ENCODE data around the gene CYP27A1. TPM values are rescaled to one million over a fixed set of nuclear protein-coding genes. Genes with fewer than 3 reads are reported as not detected.
"Not testable (repeated sequence)": the region's sequence is repeated elsewhere in the genome, so short reads cannot be mapped to it uniquely, and the experiment has no call there.

Gene CYP27A1
- total RNA-seq, 3 donors from 2014 or later = 0.14 to 0.26 (median 0.15) TPM

DNA sequence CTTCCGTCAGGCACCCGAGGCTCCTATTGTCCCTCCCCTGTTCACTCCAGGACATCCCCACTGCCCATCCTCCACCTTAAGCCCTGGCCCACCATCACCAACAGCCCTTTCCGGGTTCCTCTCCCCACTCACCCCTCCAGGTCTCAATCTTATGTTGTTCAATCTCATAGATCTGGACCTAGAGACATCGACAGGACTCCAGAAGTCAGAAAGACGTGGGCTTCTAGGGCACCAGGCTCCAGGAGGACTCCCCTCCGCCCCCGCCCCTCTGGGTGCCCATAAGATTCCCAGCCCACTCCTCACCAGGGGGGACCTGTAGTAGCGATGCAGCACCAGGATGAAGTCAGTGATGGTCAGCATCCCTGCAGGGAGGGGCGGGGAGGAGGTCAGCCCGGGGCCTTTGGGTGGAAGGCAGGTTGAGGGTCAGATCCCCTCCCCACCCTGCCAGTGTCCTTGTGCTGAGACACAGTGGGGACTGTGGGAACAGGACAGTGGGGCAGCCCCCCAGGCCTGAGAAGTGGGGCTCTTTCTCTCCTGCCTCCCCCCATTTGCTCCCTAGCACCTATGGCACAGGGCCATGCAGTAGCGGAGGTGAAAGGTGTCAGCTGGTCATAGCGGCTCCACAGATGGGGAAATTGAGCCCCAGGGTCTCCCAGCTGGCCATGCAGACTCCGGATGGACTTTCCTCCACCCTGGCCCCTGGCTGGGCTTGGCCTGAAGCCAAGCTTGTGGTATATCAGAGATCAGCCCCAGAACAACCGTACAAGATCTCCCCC, 45.9 kb downstream of the CYP27A1 start:
- H3K9me3 Mint-ChIP-seq = no peaks in the 10 kb centered on the region
- peaks cover 27% of the 10 kb centered on the region for H3K27me3 Mint-ChIP-seq (ENCODE audit: low read depth)
- no peak overlapping the region for H3K4me3 Mint-ChIP-seq
- H3K4me1 Mint-ChIP-seq (ENCODE audit: low read depth) = no peaks in the 10 kb centered on the region
- ATAC-seq (no peak), DNase-seq (no peak)
- no peaks in the 10 kb centered on the region for H3K36me3 Mint-ChIP-seq (ENCODE audit: insufficient read depth)

DNA sequence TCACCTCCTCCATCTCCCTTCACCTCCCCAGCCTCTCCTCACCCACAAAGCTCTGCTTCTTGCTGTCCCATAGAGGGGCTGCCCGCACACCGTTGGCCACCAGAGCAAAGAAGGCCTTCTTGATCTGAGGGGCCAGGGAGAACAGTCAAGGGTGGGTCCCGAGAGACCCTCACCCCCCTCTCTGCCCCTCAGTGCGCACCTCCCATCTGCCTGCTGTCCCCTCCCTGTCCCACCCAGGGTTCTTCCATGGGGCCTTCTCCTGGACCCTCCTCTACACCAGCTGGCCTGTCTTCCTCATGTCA, 46.5 kb downstream of the CYP27A1 start:
- H3K27me3 Mint-ChIP-seq (ENCODE audit: low read depth) = peaks cover 27% of the 10 kb centered on the region
- H3K4me3 Mint-ChIP-seq = no peak overlapping the region

DNA sequence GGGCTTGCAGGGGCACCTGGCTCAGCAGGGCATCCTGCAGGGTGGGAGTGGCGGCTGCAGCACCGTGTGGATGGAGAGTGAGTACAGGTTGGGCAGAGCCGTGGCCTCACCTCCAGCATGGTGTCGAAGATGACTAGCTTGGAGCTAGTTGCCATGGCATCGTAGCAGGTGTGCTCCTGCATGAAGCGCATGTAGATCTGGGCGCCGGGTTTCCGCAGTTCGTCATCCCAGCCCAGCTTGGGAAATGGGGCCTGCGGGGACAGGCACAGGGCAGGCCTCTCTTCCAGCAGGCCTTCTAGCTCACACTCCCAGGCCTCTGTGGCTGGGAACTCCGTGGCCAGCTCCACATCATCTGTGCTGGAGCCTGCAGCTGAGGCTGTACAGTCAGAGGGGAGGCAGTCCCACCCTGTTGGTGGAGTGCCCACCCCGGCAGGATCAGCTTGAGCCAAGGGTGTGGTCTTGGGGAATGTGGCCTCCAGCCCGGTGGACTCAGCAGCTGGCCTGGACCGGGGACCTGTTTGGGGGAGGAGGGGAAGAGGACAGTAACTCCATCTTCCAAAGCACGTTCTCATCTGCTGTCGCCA, 48.0 kb downstream of the CYP27A1 start:
- no peak for ATAC-seq
- no peaks in the 10 kb centered on the region for H3K4me1 Mint-ChIP-seq (ENCODE audit: low read depth)
- no peaks in the 10 kb centered on the region for H3K36me3 Mint-ChIP-seq (ENCODE audit: insufficient read depth)
- DNase-seq = no peak
- no peaks in the 10 kb centered on the region for H3K9me3 Mint-ChIP-seq
- H3K4me3 Mint-ChIP-seq = no peak overlapping the region
- peaks cover 29% of the 10 kb centered on the region for H3K27me3 Mint-ChIP-seq (ENCODE audit: low read depth)

More for the DNA sequence above, 46.5 kb downstream of the CYP27A1 start:
- H3K36me3 Mint-ChIP-seq (ENCODE audit: insufficient read depth) = no peaks in the 10 kb centered on the region
- ATAC-seq (no peak), DNase-seq (no peak)
- no peaks in the 10 kb centered on the region for H3K9me3 Mint-ChIP-seq
- H3K4me1 Mint-ChIP-seq (ENCODE audit: low read depth) = no peaks in the 10 kb centered on the region

DNA sequence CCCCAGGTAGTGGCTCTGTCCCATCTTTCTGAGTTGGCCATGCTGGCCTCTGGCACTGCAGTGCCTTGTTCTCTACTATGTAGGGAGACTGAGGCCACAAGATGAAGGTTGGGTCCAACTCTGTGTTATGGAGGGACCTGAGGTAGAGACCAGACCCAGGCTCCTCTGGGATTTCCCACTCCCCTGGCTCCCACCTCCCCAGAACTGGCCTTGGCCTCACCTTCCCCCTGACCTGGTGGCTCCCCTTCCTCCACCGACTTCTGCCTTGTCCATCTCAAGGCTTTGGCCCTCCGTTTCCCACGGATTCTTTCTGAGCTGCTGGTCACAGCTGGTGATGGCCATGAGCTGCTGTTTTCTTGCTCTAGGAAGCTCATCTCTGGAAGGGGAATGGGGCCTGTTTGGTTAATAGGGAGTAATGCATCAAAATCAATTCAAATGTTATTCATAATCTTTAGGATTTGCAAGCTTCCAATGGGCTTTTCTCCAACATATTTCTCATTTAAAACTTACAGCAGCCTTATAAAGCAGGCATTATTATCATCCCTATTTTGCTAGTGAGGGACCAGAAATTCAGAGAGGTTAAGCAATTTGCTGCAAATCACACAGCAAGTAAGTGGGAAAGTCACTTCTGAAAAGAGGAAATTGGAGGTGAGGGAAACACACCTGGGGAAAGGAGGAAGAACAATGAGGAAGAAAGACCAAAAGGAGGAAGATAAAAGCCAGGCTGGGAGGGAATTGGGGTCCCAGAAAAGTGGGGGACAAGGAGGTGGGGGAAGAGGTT, 48.8 kb downstream of the CYP27A1 start:
- H3K27me3 Mint-ChIP-seq (ENCODE audit: low read depth) = peaks cover 31% of the 10 kb centered on the region
- ATAC-seq = no peak
- no peaks in the 10 kb centered on the region for H3K4me1 Mint-ChIP-seq (ENCODE audit: low read depth)

DNA sequence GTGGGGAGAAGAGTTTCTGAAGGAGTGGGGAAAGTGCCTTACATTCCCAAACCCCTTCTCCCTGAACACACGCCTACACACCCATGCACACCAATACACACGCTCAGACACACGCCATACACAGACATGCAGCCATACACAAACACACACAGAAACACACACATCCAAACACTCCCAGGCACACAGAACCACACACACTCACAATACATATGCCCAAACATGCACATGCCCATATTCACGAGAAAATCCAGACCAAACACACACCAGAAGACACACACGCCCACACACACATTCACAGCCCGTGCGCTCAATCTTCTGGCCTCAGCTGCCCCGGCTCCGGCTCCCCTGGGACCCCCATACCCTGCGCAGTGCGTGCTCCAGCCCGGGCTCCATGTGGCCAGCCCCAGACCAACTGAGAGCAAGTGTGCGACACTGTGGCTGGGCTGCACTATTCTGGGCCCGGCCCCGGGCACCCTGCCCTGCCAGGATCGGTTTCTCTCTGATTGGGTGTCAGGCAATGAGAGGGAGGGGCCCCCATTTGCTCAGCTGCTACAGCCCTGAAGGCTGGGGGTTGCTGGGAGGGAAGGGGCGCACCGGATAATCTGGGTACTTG, 49.5 kb downstream of the CYP27A1 start, which contains the start of gene PRKAG3:
Gene PRKAG3 (minus strand): TSS at position 426 of the 613 bp plus-strand sequence.
- no peak for DNase-seq
- H3K36me3 Mint-ChIP-seq (ENCODE audit: insufficient read depth) = no peaks in the 10 kb centered on the region
- H3K27me3 Mint-ChIP-seq (ENCODE audit: low read depth) = peaks cover 31% of the 10 kb centered on the region
- no peaks in the 10 kb centered on the region for H3K4me1 Mint-ChIP-seq (ENCODE audit: low read depth)
- H3K4me3 Mint-ChIP-seq = no peak within 1 kb of the TSS
- no peaks in the 10 kb centered on the region for H3K9me3 Mint-ChIP-seq
- no peak for ATAC-seq

More for the DNA sequence above, 48.8 kb downstream of the CYP27A1 start:
- no peaks in the 10 kb centered on the region for H3K36me3 Mint-ChIP-seq (ENCODE audit: insufficient read depth)
- no peak overlapping the region for H3K4me3 Mint-ChIP-seq
- H3K9me3 Mint-ChIP-seq = no peaks in the 10 kb centered on the region
- DNase-seq = no peak

DNA sequence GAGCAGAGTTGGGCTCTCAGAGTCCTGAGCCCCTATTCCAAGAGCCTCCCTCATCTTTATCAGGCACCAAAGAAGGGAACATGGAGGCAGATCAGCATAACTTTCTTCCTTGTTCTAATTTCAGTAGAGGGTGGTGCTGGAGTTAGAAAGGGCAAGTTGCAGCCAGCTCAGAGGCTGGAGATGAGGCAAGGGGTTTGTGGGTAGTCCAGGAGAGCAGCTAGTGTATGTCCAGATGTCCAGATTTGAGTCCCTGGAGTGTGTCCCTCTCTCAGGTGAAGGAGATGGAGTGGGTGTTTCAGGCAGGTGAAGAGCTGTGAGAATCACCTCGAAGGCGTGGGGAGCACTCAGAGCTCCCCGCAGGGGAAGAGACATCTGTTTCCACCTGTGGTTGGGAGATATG, 50.1 kb downstream of the CYP27A1 start:
- Mint-ChIP-seq H3K4me3 (no peak overlapping the region), H3K9me3 (no peaks in the 10 kb centered on the region), H3K4me1 (ENCODE audit: low read depth) (no peaks in the 10 kb centered on the region), H3K27me3 (ENCODE audit: low read depth) (peaks cover 35% of the 10 kb centered on the region), H3K36me3 (ENCODE audit: insufficient read depth) (no peaks in the 10 kb centered on the region)
- DNase-seq (no peak), ATAC-seq (no peak)

DNA sequence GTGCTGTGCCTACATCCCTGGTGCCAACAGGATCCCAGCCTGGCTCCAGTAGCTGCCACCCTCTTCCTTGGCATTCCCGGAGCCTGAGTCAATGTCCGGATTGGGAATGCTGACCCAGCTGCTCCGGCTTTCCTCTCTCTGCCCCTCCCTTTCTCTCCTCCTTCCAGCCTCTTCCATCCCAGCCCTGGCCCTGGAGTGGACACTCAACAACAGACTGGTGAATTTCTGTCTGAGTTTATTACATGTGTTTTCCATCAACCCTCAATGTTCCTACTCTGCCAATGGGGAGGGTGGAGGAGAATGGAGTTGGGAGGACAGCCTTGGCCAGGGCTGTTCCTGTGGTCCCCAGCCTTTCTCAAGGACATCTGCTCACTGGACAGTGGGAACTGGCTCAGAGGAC, 50.6 kb downstream of the CYP27A1 start:
- no peak for DNase-seq
- Mint-ChIP-seq H3K4me1 (ENCODE audit: low read depth) (no peaks in the 10 kb centered on the region), H3K4me3 (no peak overlapping the region), H3K27me3 (ENCODE audit: low read depth) (peaks cover 38% of the 10 kb centered on the region), H3K36me3 (ENCODE audit: insufficient read depth) (no peaks in the 10 kb centered on the region), H3K9me3 (peaks cover 2% of the 10 kb centered on the region)
- ATAC-seq = no peak

GRCh38 chr2:218833023-218833609, 51.2 kb downstream of the CYP27A1 start:
- ATAC-seq = no peak
- peaks cover 41% of the 10 kb centered on the region for H3K27me3 Mint-ChIP-seq (ENCODE audit: low read depth)
- H3K4me3 Mint-ChIP-seq = no peak overlapping the region

GRCh38 chr2:218834685-218835084, 52.7 kb downstream of the CYP27A1 start:
- ATAC-seq (no peak), DNase-seq (no peak)
- no peak overlapping the region for H3K4me3 Mint-ChIP-seq
- no peaks in the 10 kb centered on the region for H3K4me1 Mint-ChIP-seq (ENCODE audit: low read depth)
- peaks cover 9% of the 10 kb centered on the region for H3K9me3 Mint-ChIP-seq
- H3K27me3 Mint-ChIP-seq (ENCODE audit: low read depth) = peaks cover 48% of the 10 kb centered on the region
- no peaks in the 10 kb centered on the region for H3K36me3 Mint-ChIP-seq (ENCODE audit: insufficient read depth)

More at GRCh38 chr2:218833023-218833609, 51.2 kb downstream of the CYP27A1 start:
- peaks cover 8% of the 10 kb centered on the region for H3K9me3 Mint-ChIP-seq
- no peak for DNase-seq
- H3K36me3 Mint-ChIP-seq (ENCODE audit: insufficient read depth) = no peaks in the 10 kb centered on the region
- no peaks in the 10 kb centered on the region for H3K4me1 Mint-ChIP-seq (ENCODE audit: low read depth)

DNA sequence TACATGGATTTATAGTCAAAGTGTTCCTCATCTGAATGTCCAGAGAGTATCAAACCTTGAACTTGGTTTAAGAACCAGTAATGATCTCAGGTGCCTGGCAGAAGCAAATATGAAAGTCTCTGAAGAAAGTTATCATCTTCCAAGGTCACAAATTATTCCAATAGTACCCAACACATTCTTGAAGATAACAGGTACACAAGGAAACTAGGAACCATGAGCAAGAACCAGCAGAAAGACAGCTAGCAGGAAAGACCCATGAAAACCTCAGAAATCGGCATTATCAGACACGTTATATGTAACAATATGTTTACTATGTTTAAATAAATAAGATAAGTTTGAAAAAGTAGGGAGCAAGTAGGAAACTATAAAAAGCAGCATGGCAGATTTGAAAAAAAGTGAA, 55.5 kb downstream of the CYP27A1 start:
- H3K4me3 Mint-ChIP-seq = no peak overlapping the region
- H3K27me3 Mint-ChIP-seq (ENCODE audit: low read depth) = peaks cover 48% of the 10 kb centered on the region
- DNase-seq = no peak
- H3K36me3 Mint-ChIP-seq (ENCODE audit: insufficient read depth) = no peaks in the 10 kb centered on the region
- no peak for ATAC-seq
- H3K4me1 Mint-ChIP-seq (ENCODE audit: low read depth) = no peaks in the 10 kb centered on the region
- H3K9me3 Mint-ChIP-seq = peaks cover 9% of the 10 kb centered on the region

GRCh38 chr2:218839430-218839829, 57.5 kb downstream of the CYP27A1 start:
- no peak overlapping the region for H3K4me3 Mint-ChIP-seq
- H3K36me3 Mint-ChIP-seq (ENCODE audit: insufficient read depth) = no peaks in the 10 kb centered on the region
- peaks cover 49% of the 10 kb centered on the region for H3K27me3 Mint-ChIP-seq (ENCODE audit: low read depth)
- ATAC-seq (no peak), DNase-seq (no peak)
- peaks cover 12% of the 10 kb centered on the region for H3K9me3 Mint-ChIP-seq
- H3K4me1 Mint-ChIP-seq (ENCODE audit: low read depth) = no peaks in the 10 kb centered on the region

GRCh38 chr2:218839888-218840287, 57.9 kb downstream of the CYP27A1 start:
- Mint-ChIP-seq H3K27me3 (ENCODE audit: low read depth) (peaks cover 49% of the 10 kb centered on the region), H3K4me3 (no peak overlapping the region), H3K9me3 (peaks cover 12% of the 10 kb centered on the region), H3K4me1 (ENCODE audit: low read depth) (no peaks in the 10 kb centered on the region), H3K36me3 (ENCODE audit: insufficient read depth) (no peaks in the 10 kb centered on the region)
- DNase-seq (no peak), ATAC-seq (no peak)

DNA sequence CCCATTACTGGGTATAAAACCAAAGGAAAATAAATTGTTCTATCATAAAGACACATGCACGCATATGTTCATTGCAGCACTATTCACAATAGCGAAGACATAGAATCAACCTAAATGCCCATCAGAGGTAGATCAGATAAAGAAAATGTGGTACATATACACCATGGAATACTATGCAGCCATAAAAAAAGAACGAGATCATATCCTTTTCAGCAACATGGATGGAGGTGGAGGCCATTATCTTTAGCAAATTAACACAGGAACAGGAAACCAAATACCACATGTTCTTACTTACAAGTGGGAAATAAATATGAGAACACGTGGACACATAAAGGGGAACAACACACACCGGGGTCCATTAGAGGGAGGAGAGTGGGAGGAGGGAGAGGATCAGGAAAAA, 62.4 kb downstream of the CYP27A1 start:
- not testable (repeated sequence) for ATAC-seq; H3K36me3 Mint-ChIP-seq (ENCODE audit: insufficient read depth); DNase-seq; H3K4me3 Mint-ChIP-seq; H3K9me3 Mint-ChIP-seq; H3K4me1 Mint-ChIP-seq (ENCODE audit: low read depth)
- H3K27me3 Mint-ChIP-seq (ENCODE audit: low read depth) = peaks cover 29% of the 10 kb centered on the region

GRCh38 chr2:218846963-218847362, 65.0 kb downstream of the CYP27A1 start:
- H3K9me3 Mint-ChIP-seq; H3K36me3 Mint-ChIP-seq (ENCODE audit: insufficient read depth); DNase-seq; H3K4me1 Mint-ChIP-seq (ENCODE audit: low read depth); ATAC-seq; H3K4me3 Mint-ChIP-seq: not testable (repeated sequence)
- peaks cover 28% of the 10 kb centered on the region for H3K27me3 Mint-ChIP-seq (ENCODE audit: low read depth)
